ENCODE results near the gene KRTAP1-1. TPM values are rescaled to one million over a fixed set of nuclear protein-coding genes. Genes with fewer than 3 reads are reported as not detected.
"Not testable (repeated sequence)": the region's sequence is repeated elsewhere in the genome, so short reads cannot be mapped to it uniquely, and the experiment has no call there.

KRTAP1-1 gene
- total RNA-seq, 1 donor from 2014 or later: not detected

- DNase-seq: no peak
- H3K9me3 Mint-ChIP-seq: no peaks in the 10 kb centered on the region
- no peak overlapping the region for H3K4me3 Mint-ChIP-seq
- no peaks in the 10 kb centered on the region for H3K4me1 Mint-ChIP-seq
- intact Hi-C loops (cut with micrococcal nuclease): no loop called here
- no peaks in the 10 kb centered on the region for H3K36me3 Mint-ChIP-seq (ENCODE audit: low read depth)
- H3K27ac Mint-ChIP-seq: no peak overlapping the region
- H3K27me3 Mint-ChIP-seq: peaks cover 20% of the 10 kb centered on the region
Observed at GRCh38 chr17:41064301-41064700, 23.1 kb upstream of the KRTAP1-1 start.

- intact Hi-C loops (cut with micrococcal nuclease): no loop called here
- no peaks in the 10 kb centered on the region for H3K36me3 Mint-ChIP-seq (ENCODE audit: low read depth)
Observed at GRCh38 chr17:41063449-41063848, 22.2 kb upstream of the KRTAP1-1 start.

GRCh38 chr17:41061964-41062363 is 20.7 kb upstream of the KRTAP1-1 start:
- intact Hi-C loops (cut with micrococcal nuclease): no loop called here
- Mint-ChIP-seq H3K27ac (no peak overlapping the region), H3K4me3 (no peak overlapping the region), H3K27me3 (peaks cover 22% of the 10 kb centered on the region), H3K9me3 (no peaks in the 10 kb centered on the region), H3K4me1 (no peaks in the 10 kb centered on the region), H3K36me3 (ENCODE audit: low read depth) (no peaks in the 10 kb centered on the region)
- DNase-seq: no peak

More at GRCh38 chr17:41063449-41063848, 22.2 kb upstream of the KRTAP1-1 start:
- Mint-ChIP-seq H3K27ac (no peak overlapping the region), H3K9me3 (no peaks in the 10 kb centered on the region), H3K4me3 (no peak overlapping the region), H3K27me3 (peaks cover 22% of the 10 kb centered on the region), H3K4me1 (no peaks in the 10 kb centered on the region)
- no peak for DNase-seq

- H3K4me1 Mint-ChIP-seq: no peaks in the 10 kb centered on the region
- H3K36me3 Mint-ChIP-seq (ENCODE audit: low read depth): no peaks in the 10 kb centered on the region
- peaks cover 23% of the 10 kb centered on the region for H3K27me3 Mint-ChIP-seq
- no peaks in the 10 kb centered on the region for H3K9me3 Mint-ChIP-seq
- no peak within 1 kb of the TSS for H3K27ac Mint-ChIP-seq
- H3K4me3 Mint-ChIP-seq: no peak within 1 kb of the TSS
- DNase-seq: no peak
- intact Hi-C loops (cut with micrococcal nuclease): no loop called here
Observed at GRCh38 chr17:41060052-41060604, 18.9 kb upstream of the KRTAP1-1 start, which contains the start of gene KRTAP2-3. Gene KRTAP2-3, minus strand, starts transcription at chr17:41060114. Its CDS starts 64 bp downstream, at chr17:41060050.

GRCh38 chr17:41059276-41060051 is 18.2 kb upstream of the KRTAP1-1 start:
- H3K9me3 Mint-ChIP-seq; intact Hi-C loops (cut with micrococcal nuclease); H3K27ac Mint-ChIP-seq; DNase-seq; H3K4me1 Mint-ChIP-seq; H3K36me3 Mint-ChIP-seq (ENCODE audit: low read depth); H3K4me3 Mint-ChIP-seq: not testable (repeated sequence)
- peaks cover 23% of the 10 kb centered on the region for H3K27me3 Mint-ChIP-seq

GRCh38 chr17:41058741-41059140 is 17.5 kb upstream of the KRTAP1-1 start:
- no peaks in the 10 kb centered on the region for H3K36me3 Mint-ChIP-seq (ENCODE audit: low read depth)
- H3K27me3 Mint-ChIP-seq: peaks cover 23% of the 10 kb centered on the region
- no peak overlapping the region for H3K4me3 Mint-ChIP-seq

GRCh38 chr17:41057547-41057946 is 16.3 kb upstream of the KRTAP1-1 start:
- Mint-ChIP-seq H3K36me3 (ENCODE audit: low read depth) (no peaks in the 10 kb centered on the region), H3K27ac (no peak overlapping the region), H3K27me3 (peaks cover 28% of the 10 kb centered on the region), H3K4me1 (no peaks in the 10 kb centered on the region), H3K9me3 (no peaks in the 10 kb centered on the region), H3K4me3 (no peak overlapping the region)
- intact Hi-C loops (cut with micrococcal nuclease): no loop called here
- peak; percentile 3 for DNase-seq

More at GRCh38 chr17:41058741-41059140, 17.5 kb upstream of the KRTAP1-1 start:
- H3K9me3 Mint-ChIP-seq: no peaks in the 10 kb centered on the region
- intact Hi-C loops (cut with micrococcal nuclease): no loop called here
- DNase-seq: no peak
- no peak overlapping the region for H3K27ac Mint-ChIP-seq
- H3K4me1 Mint-ChIP-seq: no peaks in the 10 kb centered on the region

GRCh38 chr17:41055130-41055529 is 13.9 kb upstream of the KRTAP1-1 start, which contains the start of gene KRTAP2-2:
Gene KRTAP2-2, minus strand, starts transcription at chr17:41055230. Its CDS starts 19 bp downstream, at chr17:41055211.
- H3K4me1 Mint-ChIP-seq; DNase-seq; H3K36me3 Mint-ChIP-seq (ENCODE audit: low read depth); H3K9me3 Mint-ChIP-seq; intact Hi-C loops (cut with micrococcal nuclease); H3K4me3 Mint-ChIP-seq; H3K27ac Mint-ChIP-seq: not testable (repeated sequence)
- H3K27me3 Mint-ChIP-seq: peaks cover 22% of the 10 kb centered on the region

- H3K9me3 Mint-ChIP-seq; H3K27ac Mint-ChIP-seq; H3K4me1 Mint-ChIP-seq; intact Hi-C loops (cut with micrococcal nuclease); H3K4me3 Mint-ChIP-seq; DNase-seq; H3K36me3 Mint-ChIP-seq (ENCODE audit: low read depth): not testable (repeated sequence)
- H3K27me3 Mint-ChIP-seq: peaks cover 21% of the 10 kb centered on the region
Observed at GRCh38 chr17:41054556-41054955, 13.3 kb upstream of the KRTAP1-1 start.

- H3K4me1 Mint-ChIP-seq: no peaks in the 10 kb centered on the region
- no peak overlapping the region for H3K4me3 Mint-ChIP-seq
- H3K36me3 Mint-ChIP-seq (ENCODE audit: low read depth): no peaks in the 10 kb centered on the region
- no peaks in the 10 kb centered on the region for H3K9me3 Mint-ChIP-seq
- intact Hi-C loops (cut with micrococcal nuclease): no loop called here
- H3K27ac Mint-ChIP-seq: no peak overlapping the region
- peaks cover 18% of the 10 kb centered on the region for H3K27me3 Mint-ChIP-seq
- DNase-seq: no peak
Observed at GRCh38 chr17:41054025-41054424, 12.8 kb upstream of the KRTAP1-1 start.

GRCh38 chr17:41052566-41052965 is 11.3 kb upstream of the KRTAP1-1 start:
- intact Hi-C loops (cut with micrococcal nuclease): no loop called here
- no peak for DNase-seq
- Mint-ChIP-seq H3K9me3 (no peaks in the 10 kb centered on the region), H3K27me3 (peaks cover 24% of the 10 kb centered on the region), H3K27ac (no peak overlapping the region), H3K4me1 (no peaks in the 10 kb centered on the region), H3K36me3 (ENCODE audit: low read depth) (no peaks in the 10 kb centered on the region), H3K4me3 (no peak overlapping the region)

- Mint-ChIP-seq H3K9me3 (no peaks in the 10 kb centered on the region), H3K4me1 (no peaks in the 10 kb centered on the region), H3K4me3 (no peak overlapping the region), H3K36me3 (ENCODE audit: low read depth) (no peaks in the 10 kb centered on the region), H3K27me3 (peaks cover 25% of the 10 kb centered on the region), H3K27ac (no peak overlapping the region)
- intact Hi-C loops (cut with micrococcal nuclease): no loop called here
- no peak for DNase-seq
Observed at GRCh38 chr17:41049110-41049509, 7.9 kb upstream of the KRTAP1-1 start.

GRCh38 chr17:41048441-41048840 is 7.2 kb upstream of the KRTAP1-1 start:
- Mint-ChIP-seq H3K36me3 (ENCODE audit: low read depth) (no peaks in the 10 kb centered on the region), H3K4me1 (no peaks in the 10 kb centered on the region), H3K27me3 (peaks cover 23% of the 10 kb centered on the region), H3K27ac (no peak overlapping the region), H3K9me3 (no peaks in the 10 kb centered on the region), H3K4me3 (no peak overlapping the region)
- intact Hi-C loops (cut with micrococcal nuclease): no loop called here
- no peak for DNase-seq

- peaks cover 19% of the 10 kb centered on the region for H3K27me3 Mint-ChIP-seq
- H3K36me3 Mint-ChIP-seq (ENCODE audit: low read depth); H3K27ac Mint-ChIP-seq; H3K4me1 Mint-ChIP-seq; intact Hi-C loops (cut with micrococcal nuclease); H3K9me3 Mint-ChIP-seq; DNase-seq; H3K4me3 Mint-ChIP-seq: not testable (repeated sequence)
Observed at GRCh38 chr17:41046735-41047465, 5.7 kb upstream of the KRTAP1-1 start, which contains the start of gene KRTAP2-1. Gene KRTAP2-1, minus strand, starts transcription at chr17:41047316. Its CDS starts 49 bp downstream, at chr17:41047267.

Measured in activated CD4-positive, alpha-beta T cell treated with anti-CD3 and anti-CD28 coated beads, Interleukin-2, amount 10 ng/mL, durations not matched to agents 24 days and 14 days (primary cell).